Measurements from ENCODE around the gene NUDT14. TPM values are rescaled to one million over a fixed set of nuclear protein-coding genes. Genes with fewer than 3 reads are reported as not detected.

The NUDT14 gene
- total RNA-seq, 1 donor from 2014 or later = 5.5 TPM

GRCh38 chr14:105203057-105203531, 22.0 kb upstream of the NUDT14 start:
- peaks cover 4% of the 10 kb centered on the region for H3K27me3 ChIP-seq
- H4K20me1 ChIP-seq (ENCODE audit: low read depth) = peaks cover 7% of the 10 kb centered on the region
- peak overlapping the region; percentile 71 for H3K4me2 ChIP-seq
- TF ChIP-seq EZH2phosphoT487 (IDR thresholded peaks at IDR 0.05) (no peak), EZH2 (IDR thresholded peaks at IDR 0.05) (no peak), CTCF (IDR thresholded peaks at IDR 0.05) (peak; percentile 96)
- peaks cover 13% of the 10 kb centered on the region for H3K4me1 ChIP-seq
- peak overlapping the region; percentile 24 for H2AFZ ChIP-seq (replicated peaks)
- Mint-ChIP-seq H3K4me3 (peak overlapping the region; percentile 46), H3K36me3 (no peaks in the 10 kb centered on the region), H3K27me3 (ENCODE audit: insufficient read depth, low read depth) (peaks cover 12% of the 10 kb centered on the region), H3K4me1 (peaks cover 12% of the 10 kb centered on the region), H3K9me3 (no peaks in the 10 kb centered on the region), H3K27ac (peak overlapping the region; percentile 76)
- H3K4me3 ChIP-seq = no peak overlapping the region
- H3K9ac ChIP-seq = no peak overlapping the region
- no peaks in the 10 kb centered on the region for H3F3A ChIP-seq (ENCODE audit: low read depth)
- H3K79me2 ChIP-seq (ENCODE audit: low read depth) = no peaks in the 10 kb centered on the region
- DNase-seq (ENCODE audit: low spot score) = peak; percentile 83
- H3K36me3 ChIP-seq = no peaks in the 10 kb centered on the region
- H3K9me3 ChIP-seq (ENCODE audit: low read depth) = no peaks in the 10 kb centered on the region
- no peak overlapping the region for H3K27ac ChIP-seq

GRCh38 chr14:105201925-105202513, 20.9 kb upstream of the NUDT14 start:
- DNase-seq (ENCODE audit: low spot score) = peak; percentile 50
- H3K4me1 ChIP-seq = peaks cover 19% of the 10 kb centered on the region

GRCh38 chr14:105201156-105201924, 20.2 kb upstream of the NUDT14 start:
- Histone ChIP-seq H3K4me1 (peaks cover 24% of the 10 kb centered on the region), H2AFZ (replicated peaks) (no peak overlapping the region), H3K4me2 (peak overlapping the region; percentile 12), H3K27ac (no peak overlapping the region), H3K27me3 (peaks cover 15% of the 10 kb centered on the region), H4K20me1 (ENCODE audit: low read depth) (no peaks in the 10 kb centered on the region), H3K4me3 (no peak overlapping the region), H3F3A (ENCODE audit: low read depth) (peaks cover 15% of the 10 kb centered on the region), H3K79me2 (ENCODE audit: low read depth) (no peaks in the 10 kb centered on the region), H3K36me3 (no peaks in the 10 kb centered on the region), H3K9ac (no peak overlapping the region), H3K9me3 (ENCODE audit: low read depth) (no peaks in the 10 kb centered on the region)
- no peak for TF ChIP-seq EZH2 (IDR thresholded peaks at IDR 0.05)
- no peak for TF ChIP-seq EZH2phosphoT487 (IDR thresholded peaks at IDR 0.05)
- TF ChIP-seq CTCF (IDR thresholded peaks at IDR 0.05) = peak; percentile 42
- Mint-ChIP-seq H3K4me1 (peaks cover 12% of the 10 kb centered on the region), H3K27ac (no peak overlapping the region), H3K36me3 (no peaks in the 10 kb centered on the region), H3K4me3 (no peak overlapping the region), H3K9me3 (no peaks in the 10 kb centered on the region), H3K27me3 (ENCODE audit: insufficient read depth, low read depth) (peaks cover 15% of the 10 kb centered on the region)
- peak; percentile 38 for DNase-seq (ENCODE audit: low spot score)

More at GRCh38 chr14:105201925-105202513, 20.9 kb upstream of the NUDT14 start:
- Histone ChIP-seq H2AFZ (replicated peaks) (no peak overlapping the region), H3F3A (ENCODE audit: low read depth) (peaks cover 8% of the 10 kb centered on the region), H3K27ac (no peak overlapping the region), H3K9me3 (ENCODE audit: low read depth) (no peaks in the 10 kb centered on the region), H3K27me3 (peaks cover 15% of the 10 kb centered on the region), H3K9ac (no peak overlapping the region), H4K20me1 (ENCODE audit: low read depth) (peaks cover 2% of the 10 kb centered on the region), H3K79me2 (ENCODE audit: low read depth) (no peaks in the 10 kb centered on the region), H3K4me3 (no peak overlapping the region), H3K36me3 (no peaks in the 10 kb centered on the region), H3K4me2 (peak overlapping the region; percentile 12)
- Mint-ChIP-seq H3K4me1 (peaks cover 12% of the 10 kb centered on the region), H3K9me3 (no peaks in the 10 kb centered on the region), H3K36me3 (no peaks in the 10 kb centered on the region), H3K27me3 (ENCODE audit: insufficient read depth, low read depth) (peaks cover 15% of the 10 kb centered on the region), H3K27ac (no peak overlapping the region), H3K4me3 (no peak overlapping the region)
- TF ChIP-seq CTCF (IDR thresholded peaks at IDR 0.05) (no peak), EZH2phosphoT487 (IDR thresholded peaks at IDR 0.05) (no peak), EZH2 (IDR thresholded peaks at IDR 0.05) (no peak)
